SKM-1 treated with dmso at 0.1 percent for 144 hours (cell line): ENCODE data around the gene PRRC2A.

ENCODE experiments used
- DNase-seq: peaks from one replicate; lab custom pipeline; 2025; ENCODE audit not compliant: unreplicated experiment; lab: John Stamatoyannopoulos, UW

The PRRC2A gene

GRCh38 chr6:31645325-31645724 lies 24.8 kb downstream of the PRRC2A start:
- no peak for DNase-seq

- peak; percentile 77 for DNase-seq
Measured at GRCh38 chr6:31651602-31652191, 31.2 kb downstream of the PRRC2A start.

- no peak for DNase-seq
Measured at GRCh38 chr6:31652925-31653724, 32.6 kb downstream of the PRRC2A start.

- no peak for DNase-seq
Measured at GRCh38 chr6:31654574-31655348, 34.2 kb downstream of the PRRC2A start.

- no peak for DNase-seq
Measured at GRCh38 chr6:31655349-31656237, 35.1 kb downstream of the PRRC2A start, which contains the start of gene APOM. TSS of gene APOM (plus strand) at chr6:31655894. CDS start at chr6:31655967, 73 bp downstream.

- no peak for DNase-seq
Measured at GRCh38 chr6:31657406-31658157, 37.1 kb downstream of the PRRC2A start.

GRCh38 chr6:31658158-31658688 lies 37.7 kb downstream of the PRRC2A start:
- no peak for DNase-seq

GRCh38 chr6:31658983-31659648 lies 38.6 kb downstream of the PRRC2A start:
- no peak for DNase-seq

GRCh38 chr6:31659649-31660380 lies 39.3 kb downstream of the PRRC2A start:
- peak; percentile 19 for DNase-seq

GRCh38 chr6:31660381-31661261 lies 40.1 kb downstream of the PRRC2A start, which contains the start of gene C6orf47:
TSS of gene C6orf47 (minus strand) at chr6:31660778. CDS start at chr6:31659947, 831 bp downstream.
- DNase-seq: peak; percentile 73

- DNase-seq: no peak
Measured at GRCh38 chr6:31661262-31662123, 41.0 kb downstream of the PRRC2A start.

- no peak for DNase-seq
Measured at GRCh38 chr6:31662124-31662723, 41.7 kb downstream of the PRRC2A start.

- no peak for DNase-seq
Measured at GRCh38 chr6:31663126-31663960, 42.8 kb downstream of the PRRC2A start.

GRCh38 chr6:31663961-31664789 lies 43.7 kb downstream of the PRRC2A start:
- no peak for DNase-seq
